Omental fat pad (tissue), 4 donors: Measurements from ENCODE around the gene ETV7. TPM values are rescaled to one million over a fixed set of nuclear protein-coding genes. Genes with fewer than 3 reads are reported as not detected.

ENCODE experiments used
- ATAC-seq: fragments of 150-250 bp; one replicate; pipeline ENCODE4 v1.9.1; 2016; ENCODE audit warnings: mild to moderate bottlenecking, moderate library complexity; ENCODE audit not compliant: low FRiP score
- DNase-seq: peaks from one replicate; pipeline ENCODE4 v3.0.0-alpha.2; 2019; ENCODE audit warnings: low spot score
- total RNA-seq, 4 donors: library from RNA; depleted of rRNA; stranded (reverse); fragments of >200 nt; gene quantifications; one replicate each; pipeline ENCODE4 v1.1.0, GENCODE V29; 2016
- TF ChIP-seq, protein P1 (sequence below), 3 donors: fragments of 450-650 bp; IDR thresholded peaks; one replicate each; pipeline ENCODE4 v1.5.1; 2016 to 2017; ENCODE audit warnings: antibody characterized with exemption in 3 of 3, mild to moderate bottlenecking in 3 of 3, moderate library complexity in 2 of 3

The ETV7 gene
- total RNA-seq, 4 donors from 2014 or later: 0.56 to 5.9 (median 2.8) TPM

DNA sequence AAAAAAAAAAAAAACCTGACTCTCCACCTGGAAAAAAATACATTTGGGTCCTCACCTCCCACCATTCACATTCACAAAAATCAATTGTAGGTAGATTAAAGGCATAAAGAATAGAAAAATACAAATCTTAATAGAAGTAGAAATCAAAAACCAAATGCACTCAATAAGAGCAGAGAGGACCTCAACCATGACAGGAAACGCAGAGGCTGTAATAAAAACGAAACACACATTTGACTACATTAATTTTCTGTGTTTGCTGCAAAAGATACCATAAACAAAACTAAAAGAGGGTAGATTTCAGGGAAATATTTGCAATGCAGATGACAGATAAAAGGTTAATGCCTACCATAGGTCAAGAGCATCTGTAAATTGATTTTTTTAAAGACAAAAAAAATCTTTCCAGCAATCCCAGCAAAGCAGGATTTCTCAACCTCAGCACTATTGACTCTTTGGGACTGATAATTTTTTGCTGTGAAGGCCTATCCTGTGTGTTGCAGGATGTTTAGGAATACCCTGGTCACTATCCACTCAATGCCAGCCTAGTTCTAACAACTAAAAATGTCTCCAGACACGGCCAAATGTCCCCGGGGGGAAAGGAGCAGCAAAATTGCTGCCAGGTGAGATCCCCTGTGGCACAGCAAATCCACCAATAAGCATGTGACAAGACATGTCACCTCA is 9.1 kb downstream of the ETV7 start:
- ATAC-seq (no peak), DNase-seq (no peak)
- TF ChIP-seq, protein P1, sequence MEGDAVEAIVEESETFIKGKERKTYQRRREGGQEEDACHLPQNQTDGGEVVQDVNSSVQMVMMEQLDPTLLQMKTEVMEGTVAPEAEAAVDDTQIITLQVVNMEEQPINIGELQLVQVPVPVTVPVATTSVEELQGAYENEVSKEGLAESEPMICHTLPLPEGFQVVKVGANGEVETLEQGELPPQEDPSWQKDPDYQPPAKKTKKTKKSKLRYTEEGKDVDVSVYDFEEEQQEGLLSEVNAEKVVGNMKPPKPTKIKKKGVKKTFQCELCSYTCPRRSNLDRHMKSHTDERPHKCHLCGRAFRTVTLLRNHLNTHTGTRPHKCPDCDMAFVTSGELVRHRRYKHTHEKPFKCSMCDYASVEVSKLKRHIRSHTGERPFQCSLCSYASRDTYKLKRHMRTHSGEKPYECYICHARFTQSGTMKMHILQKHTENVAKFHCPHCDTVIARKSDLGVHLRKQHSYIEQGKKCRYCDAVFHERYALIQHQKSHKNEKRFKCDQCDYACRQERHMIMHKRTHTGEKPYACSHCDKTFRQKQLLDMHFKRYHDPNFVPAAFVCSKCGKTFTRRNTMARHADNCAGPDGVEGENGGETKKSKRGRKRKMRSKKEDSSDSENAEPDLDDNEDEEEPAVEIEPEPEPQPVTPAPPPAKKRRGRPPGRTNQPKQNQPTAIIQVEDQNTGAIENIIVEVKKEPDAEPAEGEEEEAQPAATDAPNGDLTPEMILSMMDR (IDR thresholded peaks at IDR 0.05): no peak

DNA sequence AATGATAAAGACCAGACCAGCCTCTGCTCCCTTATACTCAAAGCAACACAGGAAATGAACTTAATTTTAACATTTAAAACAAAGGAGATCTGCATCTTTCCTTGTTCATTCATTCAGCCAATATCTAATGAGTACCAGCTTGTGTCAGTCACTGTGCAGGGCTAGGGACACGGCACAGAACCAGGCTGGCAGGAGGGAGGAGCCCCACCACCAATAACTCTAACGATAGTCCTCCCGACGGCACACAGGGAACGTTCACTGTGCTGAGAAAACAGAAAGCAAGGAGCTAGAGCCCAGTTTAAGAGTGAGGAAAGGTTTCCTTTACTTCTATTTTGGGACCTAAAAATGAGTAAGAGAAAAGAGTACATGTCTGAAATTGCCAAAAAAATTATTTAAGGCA is 9.9 kb downstream of the ETV7 start:
- ATAC-seq: no peak
- no peak for DNase-seq
- TF ChIP-seq, protein P1 (IDR thresholded peaks at IDR 0.05): no peak

DNA sequence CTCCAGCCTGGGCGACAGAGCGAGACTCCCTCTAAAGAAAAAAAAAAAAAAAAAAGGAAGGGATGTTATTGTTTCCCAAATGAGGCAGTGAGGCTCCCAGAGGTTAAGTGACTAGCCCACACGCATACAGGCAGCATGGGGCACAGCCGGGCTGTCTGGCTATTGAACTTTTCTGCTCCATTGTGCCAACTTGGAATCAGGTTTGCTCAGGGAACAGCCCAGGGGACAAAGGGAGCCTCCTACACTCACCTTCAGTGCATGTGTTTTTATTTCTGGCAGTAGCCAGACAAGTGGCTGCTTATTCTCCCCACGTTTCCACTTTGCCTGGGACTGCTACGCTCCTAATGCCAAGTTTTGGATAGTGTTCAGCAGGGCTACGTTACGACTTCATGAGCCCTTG is 10.7 kb downstream of the ETV7 start:
- DNase-seq: no peak

DNA sequence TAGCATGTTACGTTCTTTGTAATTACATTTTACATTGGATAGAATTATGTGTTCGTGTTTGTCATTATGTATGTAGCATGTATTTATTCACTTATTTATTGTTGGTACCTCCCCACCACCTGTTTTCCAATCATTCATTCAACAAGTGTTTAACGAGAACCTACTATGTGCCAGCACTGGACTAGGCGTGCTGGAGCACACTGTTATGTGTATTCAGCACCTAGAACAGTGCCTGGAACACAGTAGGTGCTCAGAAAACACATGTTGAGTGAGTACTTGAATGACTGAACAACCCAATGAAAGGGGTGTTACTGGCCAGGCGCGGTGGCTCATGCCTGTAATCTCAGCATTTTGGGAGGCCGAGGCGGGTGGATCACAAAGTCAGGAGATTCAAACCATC is 11.3 kb downstream of the ETV7 start:
- ATAC-seq (no peak), DNase-seq (no peak)
- TF ChIP-seq, protein P1 (IDR thresholded peaks at IDR 0.05): no peak

More for the DNA sequence above, 10.7 kb downstream of the ETV7 start:
- TF ChIP-seq, protein P1 (IDR thresholded peaks at IDR 0.05): no peak
- no peak for ATAC-seq

DNA sequence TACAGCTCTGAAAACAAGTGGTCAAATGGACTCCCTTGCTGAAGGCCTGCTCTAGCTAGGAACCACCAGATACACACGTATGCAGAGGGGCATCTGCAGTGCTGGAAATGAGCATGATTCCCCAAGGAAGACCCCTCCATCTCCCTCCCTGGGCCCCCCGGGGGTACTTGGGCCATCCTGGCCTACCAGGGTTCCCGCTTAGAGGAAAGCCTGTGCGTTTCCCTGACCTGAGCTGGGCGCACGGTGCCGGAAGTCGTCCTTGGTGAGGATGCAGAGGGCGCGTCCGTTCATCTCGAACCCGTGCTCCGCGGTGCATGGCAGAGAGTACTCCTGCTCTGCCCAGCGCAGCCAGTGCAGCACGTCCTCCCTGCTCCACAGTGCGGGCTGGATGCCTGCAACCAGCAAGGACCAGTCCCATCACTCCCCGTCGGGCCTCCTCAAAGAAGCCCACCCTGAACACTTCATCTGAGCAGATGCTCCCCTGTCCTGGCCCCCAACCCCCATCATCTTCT is 11.8 kb downstream of the ETV7 start:
- no peak for DNase-seq
- TF ChIP-seq, protein P1 (IDR thresholded peaks at IDR 0.05): no peak
- ATAC-seq: no peak

DNA sequence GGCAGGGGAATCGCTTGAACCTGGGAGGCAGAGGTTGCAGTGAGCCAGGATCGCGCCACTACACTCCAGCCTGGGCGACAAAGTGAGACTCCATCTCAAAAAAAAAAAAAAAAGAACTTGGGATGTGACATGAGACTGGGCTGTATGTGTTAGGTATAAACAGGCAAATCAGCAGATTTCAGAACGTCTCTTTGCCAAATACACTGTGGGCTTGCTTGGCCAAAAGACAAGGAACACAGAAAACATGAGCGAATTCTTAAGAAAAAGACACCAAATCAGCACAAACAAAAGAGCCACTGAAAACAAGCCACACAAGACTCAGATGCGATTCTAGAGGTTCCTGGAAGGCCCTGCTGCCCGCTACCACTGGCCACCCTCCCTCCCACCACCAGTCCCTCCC is 12.5 kb downstream of the ETV7 start:
- TF ChIP-seq, protein P1 (IDR thresholded peaks at IDR 0.05): no peak
- DNase-seq: no peak
- ATAC-seq: no peak

DNA sequence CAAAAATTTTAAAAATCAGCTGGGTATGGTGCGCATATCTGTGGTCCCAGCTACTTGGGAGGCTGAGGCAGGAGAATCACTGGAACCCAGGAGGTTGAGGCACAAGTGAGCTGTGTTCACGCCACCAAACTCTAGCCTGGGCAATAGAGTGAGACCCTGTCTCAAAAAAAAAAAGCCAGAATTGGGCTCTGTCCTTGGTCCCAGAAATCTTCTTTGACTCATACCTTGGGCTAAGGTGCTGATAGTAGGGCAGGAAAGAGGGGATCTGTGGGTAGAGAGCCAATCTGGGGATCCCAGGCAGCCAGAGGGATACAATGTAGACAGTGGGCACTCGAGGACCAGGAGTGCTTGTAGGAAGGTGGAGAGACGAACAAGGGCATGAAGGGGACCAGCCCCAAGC is 13.3 kb downstream of the ETV7 start:
- DNase-seq: no peak
- TF ChIP-seq, protein P1 (IDR thresholded peaks at IDR 0.05): no peak
- ATAC-seq: no peak
